HepG2 (cell line): ENCODE measurements around the gene TXNRD2. TPM values are rescaled to one million over a fixed set of nuclear protein-coding genes. Genes with fewer than 3 reads are reported as not detected.

Source experiments
- ATAC-seq: fragments of 200-7000 bp; cut with Tn5 transposase; 3 replicates; pipeline ENCODE4 v1.9.1; 2020; ENCODE audit warnings: mild to moderate bottlenecking, moderate library complexity
- BruUV-seq: library from RNA; stranded (reverse); fragments of 400-500 nt; replicated peaks from 2 replicates; lab custom pipeline; 2021; lab: Mats Ljungman, UMichigan
- CTCF ChIA-PET: fragments of 300-600 bp; formaldehyde crosslinking; extraction: SDS; loops from one replicate; lab custom pipeline; 2021; ENCODE audit warnings: low total read pairs, inconsistent platforms, low intra/inter-chr PET ratio; lab: Yijun Ruan, JAX
- POLR2A ChIA-PET: fragments of 350-600 bp; sonication (Branson Sonifier 250); formaldehyde crosslinking; loops from one replicate; lab custom pipeline; 2020; ENCODE audit warnings: antibody characterized with exemption, inconsistent platforms; lab: Yijun Ruan, JAX
- DNase-seq: peaks from one replicate; pipeline ENCODE4 v3.0.0-alpha.2; 2015; ENCODE audit warnings: low spot score
- FAIRE-seq: peaks from 3 replicates; lab custom pipeline; 2011; peaks lifted over from hg19 to GRCh38; lab: Jason Lieb, UNC
- H2AFZ ChIP-seq: one replicate; pipeline ENCODE4 v1.6.1; 2011; ENCODE audit warnings: low read length, inconsistent platforms
- H3K27ac ChIP-seq: fragments of 300-600 bp; 3 replicates; pipeline ENCODE4 v1.8.0; 2011; ENCODE audit warnings: mixed run types, mild to moderate bottlenecking, mixed read lengths, low read length, inconsistent platforms; ENCODE audit not compliant: insufficient read depth; ENCODE audit errors: extremely low read length
- H3K27me3 ChIP-seq, 2 experiments: fragments of 200-600 bp in 1 of 2; 2 replicates in 1 of 2; 3 replicates in 1 of 2; pipeline versions ENCODE4 v1.6.0 to v1.8.0; 2011; ENCODE audit warnings: low read length in 2 of 2, mild to moderate bottlenecking in 2 of 2, moderate library complexity in 2 of 2, inconsistent platforms in 1 of 2; ENCODE audit not compliant: insufficient read depth in 2 of 2, control insufficient read depth in 1 of 2
- H3K36me3 ChIP-seq, 2 experiments: fragments of 200-600 bp in 1 of 2; replicated peaks in 1 of 2; 2 replicates in 1 of 2; 3 replicates in 1 of 2; pipeline versions ENCODE4 v1.5.1 to v1.8.0; 2011; ENCODE audit warnings: low read length in 2 of 2, inconsistent platforms in 1 of 2; ENCODE audit not compliant: insufficient read depth in 2 of 2, control insufficient read depth in 1 of 2
- H3K4me1 ChIP-seq: 2 replicates; pipeline ENCODE4 v1.5.1; 2012; ENCODE audit warnings: low read length, inconsistent platforms; ENCODE audit not compliant: insufficient read depth
- H3K4me2 ChIP-seq: 2 replicates; pipeline ENCODE4 v1.6.0; 2011; ENCODE audit warnings: low read depth, low read length, inconsistent platforms
- H3K4me3 ChIP-seq, 3 experiments: fragments of 200-600 bp in 1 of 3; sonication (generic), shearing (Covaris generic) in 1 of 3; replicated peaks in 1 of 3; 2 replicates each; pipeline ENCODE4 v1.5.1; 2011 to 2016; ENCODE audit warnings: low read length in 3 of 3, inconsistent platforms in 2 of 3, low read depth in 2 of 3, mild to moderate bottlenecking in 2 of 3, control low read depth in 1 of 3, mixed read lengths in 1 of 3; ENCODE audit not compliant: insufficient read depth in 1 of 3
- H3K79me2 ChIP-seq: one replicate; pipeline ENCODE4 v1.6.1; 2011; ENCODE audit warnings: low read length, inconsistent platforms; ENCODE audit not compliant: insufficient read depth
- H3K9ac ChIP-seq: 2 replicates; pipeline ENCODE4 v1.6.0; 2011; ENCODE audit warnings: mild to moderate bottlenecking, low read depth, low read length, inconsistent platforms; ENCODE audit not compliant: insufficient read depth
- H3K9me3 ChIP-seq: 2 replicates; pipeline ENCODE4 v1.5.1; 2012; ENCODE audit warnings: mild to moderate bottlenecking, low read length
- H4K20me1 ChIP-seq: 2 replicates; pipeline ENCODE4 v1.6.0; 2011; ENCODE audit warnings: inconsistent platforms, mild to moderate bottlenecking, low read length, moderate library complexity; ENCODE audit not compliant: insufficient read depth
- EP300 ChIP-seq, 3 experiments: sonication (generic) in 1 of 3; formaldehyde crosslinking in 1 of 3; IDR thresholded peaks; 2 replicates each; pipeline versions ENCODE4 v1.5.1 to v1.6.1; 2011 to 2020; ENCODE audit warnings: low read depth in 2 of 3, low read length in 2 of 3, borderline replicate concordance in 1 of 3, improper control_type of control experiment in 1 of 3, mild to moderate bottlenecking in 1 of 3, missing genetic modification reagents in 1 of 3, moderate library complexity in 1 of 3
- FOXK2 ChIP-seq: fragments of 450-650 bp; IDR thresholded peaks from 2 replicates; pipeline ENCODE4 v1.6.1; 2016
- KDM2A ChIP-seq: sonication (generic); formaldehyde crosslinking; IDR thresholded peaks from 2 replicates; pipeline ENCODE4 v1.4.0; 2020; ENCODE audit warnings: low read depth, missing genetic modification reagents, borderline replicate concordance
- MEIS1 ChIP-seq: sonication (generic); formaldehyde crosslinking; IDR thresholded peaks from 2 replicates; pipeline ENCODE4 v1.9.0; 2021; ENCODE audit warnings: mild to moderate bottlenecking, missing genetic modification reagents, moderate library complexity, borderline replicate concordance
- NCOA5 ChIP-seq: sonication (generic); formaldehyde crosslinking; IDR thresholded peaks from 2 replicates; pipeline ENCODE4 v1.4.0; 2020; ENCODE audit warnings: missing genetic modification reagents
- RARG ChIP-seq: sonication (generic); formaldehyde crosslinking; IDR thresholded peaks from 2 replicates; pipeline ENCODE4 v1.4.0; 2020; ENCODE audit warnings: low read depth, mild to moderate bottlenecking, missing genetic modification reagents
- SIN3A ChIP-seq: IDR thresholded peaks from 2 replicates; pipeline ENCODE4 v1.6.1; 2011; ENCODE audit warnings: low read depth, mild to moderate bottlenecking, control low read depth, low read length, borderline replicate concordance
- SP5 ChIP-seq: IDR thresholded peaks from 2 replicates; pipeline ENCODE4 v1.6.1; 2016; ENCODE audit warnings: low read depth, borderline replicate concordance
- YY1 ChIP-seq: IDR thresholded peaks from 2 replicates; pipeline ENCODE4 v1.6.1; 2011; ENCODE audit warnings: low read length, low read depth, moderate library complexity, mild to moderate bottlenecking; ENCODE audit not compliant: insufficient read depth, insufficient replicate concordance
- ZNF12 ChIP-seq: sonication (generic); formaldehyde crosslinking; IDR thresholded peaks from 2 replicates; pipeline ENCODE4 v1.5.0; 2020; ENCODE audit warnings: missing genetic modification reagents
- ZNF451 ChIP-seq: sonication (generic); formaldehyde crosslinking; IDR thresholded peaks from 2 replicates; pipeline ENCODE4 v1.5.0; 2020; ENCODE audit warnings: mild to moderate bottlenecking, missing genetic modification reagents
- WGBS: methylation state at CpG from one replicate; pipeline ENCODE4 v1.1.6; 2017; ENCODE audit warnings: low lambda C conversion rate; 5-methylcytosine and 5-hydroxymethylcytosine counted together
- in situ Hi-C: cut with HindIII; loops from 2 replicates; pipeline ENCODE4 v1.10.0; 2017; ENCODE audit warnings: low pct_unique_long_range_greater_than_20kb; ENCODE audit not compliant: extremely low pct_ligation_motif_present
- intact Hi-C: fragments of 100-400 bp; cut with micrococcal nuclease; formaldehyde crosslinking; loops from one replicate; pipeline ENCODE4 v1.10.0; 2022; ENCODE audit not compliant: unreplicated experiment
- polyA plus RNA-seq, 8 experiments: library from polyadenylated mRNA; depleted of rRNA in 3 of 8; stranded (reverse) in 7 of 8; unstranded in 1 of 8; fragments of >200 nt; fragmentation: Illumina TruSeq in 4 of 8; extraction: Trizol in 4 of 8; gene quantifications; 2 replicates each; pipeline versions ENCODE4 v1.2.1 to v1.2.3, GENCODE V29; 2011 to 2016; ENCODE audit warnings: low read depth in 4 of 8, missing spikeins in 1 of 8, mixed read lengths in 1 of 8; ENCODE audit not compliant: insufficient read depth in 1 of 8
- total RNA-seq, 5 experiments: library from RNA; depleted of rRNA; stranded (reverse); fragments of >200 nt; fragmentation: Illumina TruSeq; extraction: Trizol; gene quantifications; 2 replicates each; pipeline ENCODE4 v1.2.3, GENCODE V29; 2016; ENCODE audit warnings: low read depth in 1 of 5
- TF ChIP-seq, protein P1 (sequence below): sonication (generic); formaldehyde crosslinking; IDR thresholded peaks from 2 replicates; pipeline ENCODE4 v1.4.0; 2020; ENCODE audit warnings: missing genetic modification reagents
- TF ChIP-seq, protein P2 (sequence below): sonication (generic); formaldehyde crosslinking; IDR thresholded peaks from 2 replicates; pipeline ENCODE4 v1.4.0; 2020; ENCODE audit warnings: mild to moderate bottlenecking, missing genetic modification reagents
- TF ChIP-seq, protein P3 (sequence below): sonication (generic); formaldehyde crosslinking; IDR thresholded peaks from 2 replicates; pipeline ENCODE4 v1.5.1; 2020; ENCODE audit warnings: mild to moderate bottlenecking, moderate library complexity, missing genetic modification reagents

TXNRD2 gene
- total and polyA plus RNA-seq, 2 of the 13 experiments (the other 11 are each of a cell fraction or from before 2014, with no cell fraction given), result 17.5 to 18.6 TPM

DNA sequence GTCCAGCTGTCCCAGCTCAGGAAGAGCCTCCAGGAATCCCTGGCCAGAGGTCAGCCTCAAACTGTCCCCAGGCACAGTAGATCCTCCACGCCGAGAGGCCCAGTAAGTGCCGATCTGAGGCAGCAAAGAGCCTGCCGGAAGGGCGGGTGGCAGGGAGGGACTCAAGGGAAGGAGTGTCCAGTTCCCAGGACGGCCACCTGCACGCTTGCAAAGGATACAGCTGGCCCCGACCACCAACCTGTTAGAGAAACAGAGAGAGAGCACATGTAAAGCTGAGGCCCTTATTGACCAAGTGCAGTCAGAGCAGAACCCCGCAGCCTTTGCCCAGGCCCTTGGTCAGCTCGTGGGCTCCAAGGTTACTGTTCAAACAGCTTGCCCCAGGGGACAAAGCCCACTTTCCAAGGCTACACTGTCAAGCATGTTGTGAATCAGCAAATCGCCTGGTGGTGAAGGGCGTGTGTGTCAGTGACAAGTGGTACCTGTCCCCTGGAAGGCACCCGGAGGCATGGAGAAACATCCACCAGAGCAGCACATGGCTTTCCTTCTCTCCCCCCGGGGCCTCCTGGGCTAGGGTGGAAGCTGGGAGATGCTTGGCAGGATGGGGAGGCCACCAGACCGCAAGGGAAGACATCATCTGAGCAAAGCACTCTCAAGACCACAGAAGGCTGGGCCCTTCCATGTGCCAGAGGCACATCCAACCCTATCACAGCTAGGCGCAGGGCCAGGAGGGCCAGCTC, 42.6 kb downstream of the TXNRD2 start:
- Histone ChIP-seq H3K27ac (peak overlapping the region; percentile 91), H3K4me2 (peak overlapping the region; percentile 19), H3K4me1 (peaks cover 66% of the 10 kb centered on the region), H3K36me3 (peaks cover 5 to 9% of the 10 kb centered on the region in 2 experiments; a peak in 3 of 5 replicates), H3K79me2 (no peaks in the 10 kb centered on the region), H2AFZ (no peak overlapping the region), H3K9me3 (no peaks in the 10 kb centered on the region), H3K9ac (peak overlapping the region; percentile 59), H3K27me3 (no peaks in the 10 kb centered on the region), H3K4me3 (peak overlapping the region in 1 of 3 experiments; percentile 9; a peak in 1 of 6 replicates), H4K20me1 (no peaks in the 10 kb centered on the region)
- in situ Hi-C loops, result no loop called here
- DNase-seq (peak; percentile 69), ATAC-seq (peak; percentile 84), FAIRE-seq (peak; percentile 78)
- no TSS peak for BruUV-seq
- CTCF ChIA-PET, result no interaction called here
- POLR2A ChIA-PET, result interaction anchor here (0.7 to 1.5 kb wide), 6 partner anchors 18 to 58 kb away, joined by 3 to 6 read pairs (median 4); partner anchors contain the start of genes COMT, GNB1L, RTL10 and TXNRD2
- 19% methylated on average over 9 of the region's 16 CpGs for WGBS
- intact Hi-C loops, result no loop called here
- TF ChIP-seq SP5 (no peak), ZNF451 (no peak; the same call in 1 of the 2 replicates), ZNF12 (CRISPR knock-in tag) (no peak), KDM2A (peak; percentile 31; the same call in 1 of the 2 replicates), RARG (CRISPR knock-in tag) (no peak), MEIS1 (CRISPR knock-in tag) (no peak), SIN3A (peak; percentile 53; the same call in 1 of the 2 replicates), YY1 (no peak), FOXK2 (peak; percentile 29; the same call in 1 of the 2 replicates), NCOA5 (no peak), EP300 (IDR thresholded peaks at IDR 0.05; ENCODE audit: low read depth in 2 of 2, low read length in 2 of 2) (peak in 1 of 2 experiments; percentile 43; a peak in 2 of 4 replicates), EP300 (CRISPR knock-in tag; IDR thresholded peaks at IDR 0.05; ENCODE audit: borderline replicate concordance) (no peak)
- TF ChIP-seq, protein P1, sequence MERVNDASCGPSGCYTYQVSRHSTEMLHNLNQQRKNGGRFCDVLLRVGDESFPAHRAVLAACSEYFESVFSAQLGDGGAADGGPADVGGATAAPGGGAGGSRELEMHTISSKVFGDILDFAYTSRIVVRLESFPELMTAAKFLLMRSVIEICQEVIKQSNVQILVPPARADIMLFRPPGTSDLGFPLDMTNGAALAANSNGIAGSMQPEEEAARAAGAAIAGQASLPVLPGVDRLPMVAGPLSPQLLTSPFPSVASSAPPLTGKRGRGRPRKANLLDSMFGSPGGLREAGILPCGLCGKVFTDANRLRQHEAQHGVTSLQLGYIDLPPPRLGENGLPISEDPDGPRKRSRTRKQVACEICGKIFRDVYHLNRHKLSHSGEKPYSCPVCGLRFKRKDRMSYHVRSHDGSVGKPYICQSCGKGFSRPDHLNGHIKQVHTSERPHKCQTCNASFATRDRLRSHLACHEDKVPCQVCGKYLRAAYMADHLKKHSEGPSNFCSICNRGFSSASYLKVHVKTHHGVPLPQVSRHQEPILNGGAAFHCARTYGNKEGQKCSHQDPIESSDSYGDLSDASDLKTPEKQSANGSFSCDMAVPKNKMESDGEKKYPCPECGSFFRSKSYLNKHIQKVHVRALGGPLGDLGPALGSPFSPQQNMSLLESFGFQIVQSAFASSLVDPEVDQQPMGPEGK (CRISPR knock-in tag), result peak; percentile 54; the same call in 1 of the 2 replicates
- TF ChIP-seq, protein P2, sequence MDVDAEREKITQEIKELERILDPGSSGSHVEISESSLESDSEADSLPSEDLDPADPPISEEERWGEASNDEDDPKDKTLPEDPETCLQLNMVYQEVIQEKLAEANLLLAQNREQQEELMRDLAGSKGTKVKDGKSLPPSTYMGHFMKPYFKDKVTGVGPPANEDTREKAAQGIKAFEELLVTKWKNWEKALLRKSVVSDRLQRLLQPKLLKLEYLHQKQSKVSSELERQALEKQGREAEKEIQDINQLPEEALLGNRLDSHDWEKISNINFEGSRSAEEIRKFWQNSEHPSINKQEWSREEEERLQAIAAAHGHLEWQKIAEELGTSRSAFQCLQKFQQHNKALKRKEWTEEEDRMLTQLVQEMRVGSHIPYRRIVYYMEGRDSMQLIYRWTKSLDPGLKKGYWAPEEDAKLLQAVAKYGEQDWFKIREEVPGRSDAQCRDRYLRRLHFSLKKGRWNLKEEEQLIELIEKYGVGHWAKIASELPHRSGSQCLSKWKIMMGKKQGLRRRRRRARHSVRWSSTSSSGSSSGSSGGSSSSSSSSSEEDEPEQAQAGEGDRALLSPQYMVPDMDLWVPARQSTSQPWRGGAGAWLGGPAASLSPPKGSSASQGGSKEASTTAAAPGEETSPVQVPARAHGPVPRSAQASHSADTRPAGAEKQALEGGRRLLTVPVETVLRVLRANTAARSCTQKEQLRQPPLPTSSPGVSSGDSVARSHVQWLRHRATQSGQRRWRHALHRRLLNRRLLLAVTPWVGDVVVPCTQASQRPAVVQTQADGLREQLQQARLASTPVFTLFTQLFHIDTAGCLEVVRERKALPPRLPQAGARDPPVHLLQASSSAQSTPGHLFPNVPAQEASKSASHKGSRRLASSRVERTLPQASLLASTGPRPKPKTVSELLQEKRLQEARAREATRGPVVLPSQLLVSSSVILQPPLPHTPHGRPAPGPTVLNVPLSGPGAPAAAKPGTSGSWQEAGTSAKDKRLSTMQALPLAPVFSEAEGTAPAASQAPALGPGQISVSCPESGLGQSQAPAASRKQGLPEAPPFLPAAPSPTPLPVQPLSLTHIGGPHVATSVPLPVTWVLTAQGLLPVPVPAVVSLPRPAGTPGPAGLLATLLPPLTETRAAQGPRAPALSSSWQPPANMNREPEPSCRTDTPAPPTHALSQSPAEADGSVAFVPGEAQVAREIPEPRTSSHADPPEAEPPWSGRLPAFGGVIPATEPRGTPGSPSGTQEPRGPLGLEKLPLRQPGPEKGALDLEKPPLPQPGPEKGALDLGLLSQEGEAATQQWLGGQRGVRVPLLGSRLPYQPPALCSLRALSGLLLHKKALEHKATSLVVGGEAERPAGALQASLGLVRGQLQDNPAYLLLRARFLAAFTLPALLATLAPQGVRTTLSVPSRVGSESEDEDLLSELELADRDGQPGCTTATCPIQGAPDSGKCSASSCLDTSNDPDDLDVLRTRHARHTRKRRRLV, result no peak
- TF ChIP-seq, protein P3, sequence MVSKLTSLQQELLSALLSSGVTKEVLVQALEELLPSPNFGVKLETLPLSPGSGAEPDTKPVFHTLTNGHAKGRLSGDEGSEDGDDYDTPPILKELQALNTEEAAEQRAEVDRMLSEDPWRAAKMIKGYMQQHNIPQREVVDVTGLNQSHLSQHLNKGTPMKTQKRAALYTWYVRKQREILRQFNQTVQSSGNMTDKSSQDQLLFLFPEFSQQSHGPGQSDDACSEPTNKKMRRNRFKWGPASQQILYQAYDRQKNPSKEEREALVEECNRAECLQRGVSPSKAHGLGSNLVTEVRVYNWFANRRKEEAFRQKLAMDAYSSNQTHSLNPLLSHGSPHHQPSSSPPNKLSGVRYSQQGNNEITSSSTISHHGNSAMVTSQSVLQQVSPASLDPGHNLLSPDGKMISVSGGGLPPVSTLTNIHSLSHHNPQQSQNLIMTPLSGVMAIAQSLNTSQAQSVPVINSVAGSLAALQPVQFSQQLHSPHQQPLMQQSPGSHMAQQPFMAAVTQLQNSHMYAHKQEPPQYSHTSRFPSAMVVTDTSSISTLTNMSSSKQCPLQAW (CRISPR knock-in tag), result peak; percentile 56; the same call in 1 of the 2 replicates
